Measurements from ENCODE around the gene PIEZO1.

Gene PIEZO1

DNA sequence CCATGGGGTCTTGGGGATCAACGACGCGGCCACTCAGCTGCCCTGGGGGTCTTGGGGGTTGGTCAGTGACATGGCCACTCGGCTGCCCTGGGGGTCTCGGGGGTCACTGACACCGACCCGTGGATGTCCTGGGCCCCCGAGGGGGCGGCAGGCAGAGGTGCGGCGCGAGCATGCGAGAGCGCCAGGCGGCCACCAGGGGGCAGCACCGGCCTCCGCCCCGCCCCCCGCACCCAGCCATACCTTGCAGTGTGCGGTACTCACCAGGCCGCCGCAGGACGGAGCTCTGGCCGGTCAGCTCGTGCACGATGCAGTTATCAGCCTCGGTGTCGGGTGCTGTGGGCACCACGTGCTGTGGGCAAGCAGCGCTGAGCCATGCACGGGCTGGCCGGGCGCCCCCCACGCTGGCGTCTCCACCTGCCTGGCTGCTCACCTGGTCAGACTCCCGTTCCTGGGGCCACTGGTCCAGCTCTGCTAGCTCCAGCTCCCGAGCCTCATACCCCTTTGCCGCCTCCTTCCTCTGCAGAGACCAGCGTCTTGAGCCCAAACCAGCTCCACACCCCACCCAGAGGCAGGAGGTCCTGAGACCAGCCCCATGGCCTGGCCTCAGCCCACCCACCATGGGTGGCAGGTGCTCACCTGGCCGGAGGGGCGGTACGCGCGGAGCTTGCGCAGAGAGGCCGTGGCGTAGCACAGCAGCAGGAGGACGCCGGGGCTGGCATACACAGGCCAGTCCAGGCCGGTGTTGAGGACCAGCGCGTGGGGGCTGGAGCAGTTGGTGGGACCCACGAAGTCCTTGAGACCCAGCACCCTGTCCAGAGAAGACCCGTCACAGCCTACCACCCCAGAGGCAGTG lies 47.5 kb downstream of the PIEZO1 start:
- peak; percentile 45 to 69 for DNase-seq (ENCODE audit: low read depth in 2 of 2)

DNA sequence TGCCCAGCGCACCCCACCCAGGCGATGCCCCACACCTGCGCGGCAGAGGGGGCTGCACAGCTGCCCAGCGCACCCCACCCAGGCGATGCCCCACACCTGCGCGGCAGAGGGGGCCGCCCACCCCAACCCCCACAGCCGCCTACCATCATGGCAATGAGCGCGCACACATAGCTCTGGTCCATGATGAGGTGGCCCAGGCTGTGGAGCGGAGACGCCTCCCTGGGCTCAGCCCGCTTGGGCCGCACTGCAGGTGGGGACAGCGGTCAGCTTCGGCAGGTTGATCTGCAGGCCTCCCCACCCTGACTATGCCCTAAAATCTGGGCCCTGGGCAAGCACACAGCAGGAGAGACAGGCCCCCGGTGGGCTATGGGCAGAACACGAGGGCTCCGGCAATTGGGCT lies 48.5 kb downstream of the PIEZO1 start:
- no peak for DNase-seq (ENCODE audit: low read depth in 2 of 2)

DNA sequence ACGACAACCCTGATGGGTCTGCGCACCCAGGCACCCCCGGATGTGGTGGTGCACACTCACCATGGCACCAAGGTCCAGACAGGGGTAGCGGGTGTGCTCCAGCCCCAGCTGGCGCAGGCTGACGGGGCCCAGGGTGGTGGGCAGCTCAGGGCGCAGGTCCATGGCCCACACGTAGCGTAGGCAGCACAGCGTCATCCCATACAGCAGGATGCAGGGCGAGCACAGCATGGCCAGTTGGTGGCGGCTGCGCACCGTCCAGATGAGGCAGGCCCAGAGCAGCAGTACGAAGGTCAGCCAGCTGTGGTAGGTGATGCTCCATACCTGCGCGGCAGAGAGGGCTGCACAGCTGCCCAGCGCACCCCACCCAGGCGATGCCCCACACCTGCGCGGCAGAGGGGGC lies 48.9 kb downstream of the PIEZO1 start:
- no peak for DNase-seq (ENCODE audit: low read depth in 2 of 2)

DNA sequence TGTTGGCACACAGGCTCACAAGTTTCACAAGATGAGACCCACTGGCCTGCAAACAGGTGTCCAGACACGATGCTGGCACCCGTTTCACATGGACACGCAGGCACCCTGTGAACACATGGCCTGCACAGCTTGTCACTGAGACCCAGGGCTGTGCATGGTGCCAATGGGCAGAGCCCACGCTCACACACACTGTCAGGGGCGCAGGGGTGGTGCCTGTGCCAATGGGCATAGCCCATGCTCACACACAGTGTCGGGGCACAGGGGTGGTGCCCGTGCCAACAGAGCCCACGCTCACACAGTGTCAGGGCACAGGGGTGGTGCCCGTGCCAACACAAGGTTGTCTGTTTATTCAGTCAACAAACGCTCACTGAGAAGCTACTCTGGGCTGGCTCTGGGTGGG lies 49.4 kb downstream of the PIEZO1 start:
- DNase-seq (ENCODE audit: low read depth in 2 of 2) = no peak

DNA sequence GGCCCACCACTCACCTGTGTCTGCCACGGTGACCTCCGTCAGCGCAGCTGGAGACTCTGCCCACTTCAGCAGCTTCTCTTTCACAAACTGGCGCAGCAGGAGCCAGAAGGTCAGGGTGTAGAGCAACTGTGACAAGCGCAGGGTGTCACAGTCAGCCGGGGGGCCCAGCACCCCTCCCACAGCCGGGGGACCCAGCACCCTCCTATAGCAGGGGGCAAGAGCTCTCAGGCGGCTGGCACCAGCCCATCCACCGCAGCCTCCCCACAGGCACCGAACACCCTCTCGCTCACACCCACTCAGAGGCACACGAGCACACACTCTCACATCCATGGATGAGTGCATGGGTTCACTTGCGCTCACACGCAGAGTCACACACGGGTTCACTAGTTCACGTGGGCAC lies 49.9 kb downstream of the PIEZO1 start:
- no peak for DNase-seq (ENCODE audit: low read depth in 2 of 2)

DNA sequence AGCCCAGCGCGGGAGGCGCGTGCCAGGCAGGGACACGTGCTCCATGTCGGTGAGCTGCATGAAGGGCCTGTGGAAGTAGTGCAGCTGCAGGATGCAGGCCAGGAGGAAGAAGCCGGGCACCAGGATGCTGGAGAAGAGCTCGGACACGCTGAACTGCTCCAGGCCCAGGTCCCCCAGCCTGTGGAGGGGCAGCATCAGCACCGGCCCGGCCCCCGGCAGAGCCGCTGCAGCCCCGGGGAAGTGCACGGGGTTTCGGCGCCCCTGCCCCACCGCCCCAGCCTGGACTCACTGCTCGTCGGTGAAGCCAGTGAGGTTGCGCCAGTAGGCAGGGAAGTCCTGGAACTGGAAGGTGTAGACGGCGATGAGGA lies 50.7 kb downstream of the PIEZO1 start:
- no peak for DNase-seq (ENCODE audit: low read depth in 2 of 2)

DNA sequence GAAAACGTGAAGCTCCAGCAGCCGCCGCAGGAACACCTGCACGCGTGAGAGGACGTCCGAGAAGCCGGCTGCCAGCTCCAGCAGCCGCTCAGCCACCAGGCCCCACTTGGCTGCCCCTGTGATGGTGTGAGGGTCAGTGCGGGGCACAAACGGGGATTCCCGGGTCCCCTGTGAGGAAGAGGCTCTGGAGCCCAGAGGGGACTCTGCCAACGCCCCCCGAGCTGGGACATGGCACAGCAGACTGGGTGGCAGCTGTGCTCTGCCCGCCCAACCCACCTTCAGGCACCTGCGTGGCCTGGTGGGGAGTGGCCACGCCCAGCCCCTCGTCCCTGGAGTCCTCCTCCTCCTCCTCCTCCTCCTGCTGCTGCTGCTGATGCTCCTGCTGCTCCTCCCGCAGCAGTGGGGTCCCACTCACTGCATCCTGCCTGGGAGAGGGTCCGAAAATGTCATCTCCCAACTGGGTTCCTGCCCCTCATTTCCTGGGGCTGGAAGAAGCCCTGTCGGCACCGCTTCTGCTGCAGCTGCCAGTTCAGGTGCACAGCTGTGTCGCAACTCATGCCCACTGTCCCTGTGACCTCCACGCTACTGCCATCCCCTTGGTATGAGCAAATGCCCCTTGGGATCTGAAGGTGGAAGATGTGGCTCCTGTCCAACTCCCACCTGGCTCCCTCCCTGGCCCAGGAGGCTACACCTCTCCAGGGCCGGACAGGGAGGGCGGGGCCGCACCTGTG lies 51.2 kb downstream of the PIEZO1 start:
- no peak for DNase-seq (ENCODE audit: low read depth in 2 of 2)

DNA sequence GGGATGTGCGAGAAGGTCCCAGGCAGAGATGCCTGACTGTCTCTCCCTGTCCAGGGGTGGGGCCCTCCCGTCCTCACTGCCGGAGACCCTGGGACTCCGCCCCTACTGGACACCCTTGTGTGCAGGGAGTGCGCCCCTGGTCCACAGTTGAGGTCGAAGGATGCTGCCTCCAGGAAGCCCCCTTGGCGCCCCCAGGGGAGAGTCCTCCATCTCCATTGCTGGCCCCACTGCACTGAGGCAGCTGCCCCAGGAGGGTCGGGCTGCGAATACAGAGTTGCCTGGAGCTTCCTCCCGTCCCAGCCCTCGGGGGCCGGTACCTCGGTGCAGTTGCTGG lies 52.1 kb downstream of the PIEZO1 start:
- no peak for DNase-seq (ENCODE audit: low read depth in 2 of 2)

DNA sequence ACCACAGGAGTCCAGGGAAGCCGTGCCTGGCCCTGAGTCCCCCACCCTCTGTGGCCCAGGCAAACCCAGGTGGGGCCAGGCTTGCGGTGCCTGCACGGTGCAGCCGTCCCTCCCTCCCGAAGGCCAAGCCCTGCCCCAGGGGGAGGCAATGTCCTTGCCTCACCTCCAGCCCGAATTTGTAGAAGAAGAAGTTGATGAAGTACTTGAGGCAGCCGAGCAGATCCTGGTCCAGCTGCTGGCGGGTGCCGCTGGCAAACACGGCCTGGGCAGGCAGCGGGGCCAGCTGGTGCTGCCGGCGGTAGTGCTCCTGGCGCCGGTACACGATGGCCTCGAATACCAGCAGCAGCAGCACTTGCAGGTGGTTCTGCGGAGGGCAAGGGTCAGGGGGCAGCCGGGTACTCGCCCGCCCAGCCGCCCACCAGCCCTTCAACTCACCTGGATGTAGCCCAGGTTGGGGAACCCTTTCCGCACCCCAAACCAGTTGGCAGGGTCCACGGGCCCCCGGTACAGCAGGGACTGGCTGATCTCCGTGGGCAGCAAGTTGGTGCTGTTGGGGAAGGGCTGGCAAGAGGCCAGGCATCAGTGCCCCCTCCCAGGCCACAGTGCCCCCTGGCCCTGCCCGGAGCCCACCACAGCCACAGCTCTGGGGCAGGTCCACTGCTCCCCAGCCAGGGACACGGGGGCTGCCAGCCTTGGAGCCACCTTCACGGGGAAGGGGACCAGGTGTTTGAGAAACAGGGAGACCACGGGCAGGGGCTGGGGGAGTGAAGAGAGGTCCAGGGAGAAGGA lies 52.7 kb downstream of the PIEZO1 start:
- no peak for DNase-seq (ENCODE audit: low read depth in 2 of 2)

DNA sequence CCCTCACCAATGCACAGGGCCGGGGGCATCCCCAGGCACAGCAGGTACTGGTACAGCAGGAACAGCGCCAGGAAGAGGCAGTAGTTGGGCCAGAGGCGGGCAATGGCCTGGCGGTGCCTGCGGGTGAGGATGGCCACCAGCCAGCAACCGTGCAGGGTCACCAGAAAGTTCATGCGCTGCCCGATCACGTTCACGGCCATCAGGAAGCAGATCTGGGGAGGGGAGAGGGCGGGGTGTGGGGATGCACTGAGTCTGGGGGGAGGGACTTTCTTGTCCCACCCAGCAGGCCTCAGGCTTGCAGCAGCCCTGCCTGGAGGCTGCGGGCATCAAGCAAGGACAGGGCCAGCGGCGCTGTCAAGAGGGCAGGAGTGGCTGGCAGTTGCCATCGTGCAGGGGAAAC lies 53.3 kb downstream of the PIEZO1 start:
- DNase-seq (ENCODE audit: low read depth in 2 of 2) = no peak

DNA sequence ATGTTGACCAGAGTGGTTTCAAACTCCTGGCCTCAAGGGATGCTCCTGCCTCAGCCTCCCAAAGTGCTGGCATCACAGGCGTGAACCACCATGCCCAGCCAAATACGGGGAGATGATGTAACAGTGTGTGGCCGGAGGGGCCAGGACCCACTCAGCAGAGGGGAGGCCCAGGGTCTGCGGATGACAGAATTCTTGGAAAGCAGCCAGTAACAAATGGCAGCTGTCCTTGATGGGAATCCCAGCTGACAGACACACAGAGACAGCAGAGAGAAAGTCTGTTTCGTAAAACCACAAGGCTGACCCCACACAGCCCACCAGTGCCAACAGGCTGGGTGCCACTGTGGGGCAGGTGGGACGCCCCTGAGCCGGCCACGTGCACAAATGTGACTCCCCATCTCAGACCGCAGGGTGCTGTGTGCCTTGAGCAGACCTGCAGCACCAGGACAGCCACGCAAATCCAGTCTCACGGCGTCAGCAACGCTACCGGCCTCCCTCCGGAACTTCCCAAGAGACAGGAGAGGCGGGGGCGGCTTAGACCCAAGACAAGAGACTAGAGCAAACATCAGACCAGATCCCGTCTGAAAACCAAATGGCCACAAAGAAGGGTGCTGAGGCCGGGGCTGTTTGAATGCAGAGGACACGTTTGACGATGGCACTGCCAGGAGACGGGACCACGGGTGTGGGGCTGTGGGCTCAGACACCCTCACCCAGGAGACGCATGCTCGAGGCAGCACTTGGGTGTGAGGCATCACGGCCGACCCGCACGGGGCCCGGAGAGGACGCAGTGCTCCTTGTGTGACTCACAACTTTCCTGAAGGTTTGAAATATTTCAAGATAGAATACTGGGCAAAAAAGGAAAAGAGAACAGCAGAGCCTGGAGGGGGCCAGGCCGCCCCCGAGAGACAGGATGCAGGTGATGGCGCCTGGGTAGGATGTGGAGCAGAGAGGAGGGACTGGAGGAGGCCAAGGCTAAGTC lies 54.1 kb downstream of the PIEZO1 start:
- DNase-seq (ENCODE audit: low read depth in 2 of 2) = no peak

DNA sequence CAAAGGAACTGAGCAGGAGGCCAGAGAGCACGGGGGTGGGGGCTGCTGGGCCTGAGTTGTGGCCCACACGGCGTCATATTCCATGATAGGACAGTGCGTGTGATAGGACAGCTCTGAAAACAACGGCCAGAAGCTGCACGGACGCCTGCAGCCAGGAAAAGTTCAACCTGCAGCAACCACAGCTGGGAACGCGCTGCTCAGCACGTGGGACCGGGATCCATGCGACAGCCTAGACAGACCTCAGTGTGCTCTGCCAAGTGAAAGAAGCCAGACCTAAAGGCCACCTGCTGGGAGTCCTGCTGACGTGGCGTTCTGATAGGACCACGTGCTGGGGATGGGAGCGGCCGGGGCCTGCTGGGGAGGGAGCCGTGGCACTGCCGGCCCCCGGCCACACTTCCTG lies 57.1 kb downstream of the PIEZO1 start:
- no peak for DNase-seq (ENCODE audit: low read depth in 2 of 2)

DNA sequence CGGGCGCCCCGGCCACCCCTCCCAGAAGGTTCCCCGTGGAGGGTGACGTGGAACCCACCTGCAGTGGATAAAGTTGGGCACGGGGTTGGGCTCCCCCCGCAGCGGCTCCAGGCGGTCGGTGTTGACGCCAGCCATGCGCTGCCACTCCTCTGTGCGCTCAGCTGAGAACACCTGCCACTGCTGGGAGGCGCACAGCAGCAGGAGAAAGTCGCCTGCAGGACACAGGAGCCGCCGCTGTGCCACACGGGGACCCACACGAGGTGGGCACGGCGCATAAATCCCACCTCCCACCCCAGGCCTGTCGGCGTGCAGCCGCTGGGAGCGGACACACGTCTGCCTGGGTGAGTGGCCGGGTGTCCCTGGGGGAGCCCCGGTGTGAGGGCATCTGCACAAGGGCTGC lies 58.0 kb downstream of the PIEZO1 start:
- no peak for DNase-seq (ENCODE audit: low read depth in 2 of 2)

DNA sequence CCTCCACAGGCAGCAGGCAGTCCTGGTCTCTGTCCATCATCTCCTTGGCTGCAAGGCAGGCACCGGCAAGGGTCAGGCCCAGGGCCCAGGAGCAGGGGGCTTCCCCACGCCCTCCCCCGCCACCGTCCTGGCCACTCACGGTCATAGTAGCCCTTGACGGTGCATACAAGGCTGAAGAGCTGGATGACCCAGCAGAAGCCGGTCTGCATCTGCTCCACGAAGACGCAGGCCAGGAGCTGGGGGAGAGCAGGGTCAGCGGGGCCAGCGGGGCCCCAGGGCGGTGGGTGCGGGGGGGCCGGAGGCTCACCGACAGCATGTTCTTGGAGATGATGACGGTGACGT lies 58.6 kb downstream of the PIEZO1 start:
- no peak for DNase-seq (ENCODE audit: low read depth in 2 of 2)

DNA sequence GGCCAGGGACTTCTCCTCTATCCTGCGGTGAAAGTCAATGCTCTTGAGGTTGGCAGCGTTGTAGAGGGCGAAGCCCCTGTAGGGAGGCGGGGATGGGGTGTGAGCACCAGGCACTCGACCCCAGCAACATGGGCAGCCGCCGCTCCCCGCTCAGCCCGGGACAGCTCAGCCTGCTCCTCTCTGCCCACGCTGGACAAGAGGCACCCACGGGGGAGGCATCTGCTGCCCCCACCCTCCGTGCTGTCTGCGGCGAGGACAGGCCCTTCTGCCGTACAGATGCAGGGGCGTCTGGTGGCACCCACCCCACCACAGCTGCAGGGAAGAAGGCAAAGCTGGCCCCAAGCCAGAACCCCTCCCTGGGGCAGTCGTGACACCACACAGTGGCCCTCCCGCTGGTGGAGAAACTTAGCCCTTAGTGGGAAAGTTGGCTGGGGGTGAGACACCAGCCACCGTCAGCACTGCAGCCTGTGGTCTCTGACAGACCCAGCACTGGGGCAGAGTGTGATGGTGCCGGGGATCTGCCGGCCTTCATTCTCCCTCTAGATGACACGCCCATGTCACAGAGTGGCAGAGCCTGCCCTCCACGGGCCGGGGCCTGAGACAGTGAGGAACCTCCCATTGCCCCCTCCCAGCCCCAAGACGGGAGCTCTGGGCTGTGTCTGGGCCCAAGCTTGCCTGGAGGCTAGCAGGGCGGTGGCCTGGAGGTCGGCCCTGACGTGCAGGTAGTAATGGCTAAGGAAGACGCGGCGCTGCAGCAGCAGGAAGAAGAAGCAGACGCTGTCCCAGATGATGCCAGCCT lies 59.2 kb downstream of the PIEZO1 start:
- no peak for DNase-seq (ENCODE audit: low read depth in 2 of 2)

DNA sequence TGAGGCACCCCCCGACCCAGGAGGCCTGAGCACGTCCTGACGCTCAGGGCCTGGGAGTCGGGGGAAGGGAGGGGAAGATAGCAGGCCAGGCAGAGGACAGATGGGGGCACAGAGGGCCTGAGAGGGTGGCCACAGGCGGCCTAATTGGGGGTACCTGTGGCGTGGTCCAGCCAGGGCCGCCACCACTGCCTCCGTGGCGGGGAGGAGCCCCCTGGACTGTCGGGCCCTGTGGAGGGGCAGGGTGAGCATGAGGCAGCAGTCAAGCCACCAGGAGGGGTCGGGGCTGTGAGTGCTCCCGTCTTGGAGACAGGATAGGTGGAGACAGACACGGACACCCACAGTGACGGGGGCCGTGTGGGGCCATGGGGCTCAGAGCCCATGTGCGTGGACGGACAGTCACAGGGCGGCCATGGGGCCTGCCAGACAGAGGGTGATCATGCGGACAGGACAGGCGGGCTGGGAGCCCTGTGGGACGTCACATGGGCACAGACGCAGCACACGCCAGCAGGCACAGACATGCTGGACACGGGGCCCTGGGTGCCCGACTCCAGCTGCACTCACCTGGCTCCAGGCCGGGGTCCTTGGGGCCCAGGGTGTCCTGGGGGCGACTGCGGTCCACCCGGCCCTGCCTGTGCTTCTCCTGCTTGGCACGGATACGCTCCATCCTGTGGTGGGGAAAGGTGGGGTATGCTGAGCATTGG lies 60.0 kb downstream of the PIEZO1 start:
- DNase-seq (ENCODE audit: low read depth in 2 of 2) = no peak

DNA sequence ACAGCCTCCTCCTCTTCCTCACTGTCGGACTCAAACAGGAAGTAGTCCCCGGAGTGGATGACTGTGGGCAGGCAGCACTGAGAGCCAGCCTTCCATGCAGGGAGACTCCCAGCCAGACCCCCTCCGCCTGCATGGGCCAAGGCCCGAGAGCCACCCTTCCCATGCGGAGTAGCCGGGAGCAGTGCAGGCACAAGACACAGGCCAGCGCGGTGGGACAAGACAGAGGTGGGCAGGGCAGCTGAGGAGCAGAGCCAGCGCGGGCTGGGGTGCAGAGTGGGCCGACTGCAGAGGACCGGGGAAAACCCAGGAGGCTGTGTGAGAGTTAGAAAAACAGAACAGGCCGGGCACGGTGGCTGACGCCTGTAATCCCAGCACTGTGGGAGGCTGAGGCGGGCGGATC lies 61.1 kb downstream of the PIEZO1 start:
- DNase-seq (ENCODE audit: low read depth in 2 of 2) = no peak

DNA sequence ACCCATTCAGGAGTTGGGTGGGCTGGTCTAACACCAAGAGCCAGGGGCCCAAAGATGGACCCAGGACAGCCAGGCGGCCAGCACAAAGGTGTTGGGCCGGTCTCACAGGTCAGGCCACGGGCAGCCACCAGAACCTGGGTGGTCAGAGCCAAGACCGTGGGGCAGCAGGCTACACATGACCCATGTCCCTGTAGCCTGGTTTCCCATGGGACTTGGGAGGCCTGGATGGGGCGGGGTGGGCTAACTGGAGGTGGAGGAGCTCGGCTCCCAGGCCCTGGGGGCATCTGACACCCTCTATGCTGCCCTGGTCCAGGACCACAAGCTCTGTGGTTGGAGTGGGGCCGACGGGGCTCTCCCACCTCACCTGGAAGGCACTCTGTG lies 61.5 kb downstream of the PIEZO1 start:
- no peak for DNase-seq (ENCODE audit: low read depth in 2 of 2)

DNA sequence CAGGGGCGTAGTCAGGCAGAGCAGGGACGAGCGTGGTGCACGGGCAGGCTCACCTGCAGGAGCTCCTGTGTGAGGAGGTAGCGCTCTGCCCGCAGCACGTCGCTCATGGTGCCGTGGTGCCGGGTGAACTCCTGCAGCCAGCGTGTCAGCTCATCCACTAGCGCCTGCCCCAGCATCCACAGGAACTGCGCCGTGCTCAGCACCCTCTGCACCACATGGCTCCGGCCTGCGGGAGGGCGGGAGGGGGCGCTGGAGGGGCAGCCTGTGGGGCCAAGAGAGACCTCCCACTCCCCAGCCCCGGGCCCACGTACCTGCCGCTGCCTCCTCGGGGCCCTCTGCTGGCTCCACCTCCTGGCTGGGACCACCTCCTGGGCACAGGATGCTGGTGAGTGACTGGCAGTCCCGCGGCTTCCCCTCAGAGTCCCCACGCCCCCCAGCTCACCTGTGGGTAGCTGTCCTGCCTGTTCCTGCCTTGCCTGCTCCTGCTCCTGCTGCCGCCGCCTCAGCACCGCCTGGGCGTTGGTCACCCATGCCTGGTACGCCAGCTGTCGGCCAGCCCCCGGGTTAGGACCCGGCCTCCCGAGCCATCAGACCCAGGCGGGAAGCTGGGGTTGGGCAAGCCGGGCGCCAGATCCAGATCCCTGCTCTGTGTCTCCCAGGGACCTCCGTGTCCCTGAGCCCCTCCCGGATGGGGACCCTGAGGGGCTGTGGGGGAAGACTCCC lies 62.1 kb downstream of the PIEZO1 start:
- DNase-seq (ENCODE audit: low read depth in 2 of 2) = no peak

All from activated CD4-positive, alpha-beta T cell treated with anti-CD3 and anti-CD28 coated beads for 24 hours (primary cell).